ENCODE measurements around the gene BFAR.

BFAR gene

GRCh38 chr16:14667347-14668266 lies 34.9 kb downstream of the BFAR start:
- TF ChIP-seq CTCF (IDR thresholded peaks at IDR 0.05; ENCODE audit: borderline replicate concordance, insufficient read depth, low read depth, low read length) = no peak
- no peak overlapping the region for H3K4me3 ChIP-seq (ENCODE audit: low read depth, low read length)

- no peak overlapping the region for H3K4me3 ChIP-seq (ENCODE audit: low read depth, low read length)
- no peak for TF ChIP-seq CTCF (IDR thresholded peaks at IDR 0.05; ENCODE audit: borderline replicate concordance, insufficient read depth, low read depth, low read length)
Observed at GRCh38 chr16:14668556-14669223, 35.9 kb downstream of the BFAR start.

GRCh38 chr16:14669776-14670175 lies 37.0 kb downstream of the BFAR start:
- no peak for TF ChIP-seq CTCF (IDR thresholded peaks at IDR 0.05; ENCODE audit: borderline replicate concordance, insufficient read depth, low read depth, low read length)

GRCh38 chr16:14672403-14672971 lies 39.7 kb downstream of the BFAR start:
- H3K4me3 ChIP-seq (ENCODE audit: low read depth, low read length) = no peak overlapping the region

More at GRCh38 chr16:14669776-14670175, 37.0 kb downstream of the BFAR start:
- no peak overlapping the region for H3K4me3 ChIP-seq (ENCODE audit: low read depth, low read length)

GRCh38 chr16:14676633-14677032 lies 43.9 kb downstream of the BFAR start:
- TF ChIP-seq CTCF (IDR thresholded peaks at IDR 0.05; ENCODE audit: borderline replicate concordance, insufficient read depth, low read depth, low read length) = no peak
- H3K4me3 ChIP-seq (ENCODE audit: low read depth, low read length) = no peak overlapping the region

More at GRCh38 chr16:14672403-14672971, 39.7 kb downstream of the BFAR start:
- no peak for TF ChIP-seq CTCF (IDR thresholded peaks at IDR 0.05; ENCODE audit: borderline replicate concordance, insufficient read depth, low read depth, low read length)

GRCh38 chr16:14677627-14678026 lies 44.9 kb downstream of the BFAR start:
- TF ChIP-seq CTCF (IDR thresholded peaks at IDR 0.05; ENCODE audit: borderline replicate concordance, insufficient read depth, low read depth, low read length) = no peak
- H3K4me3 ChIP-seq (ENCODE audit: low read depth, low read length) = no peak overlapping the region
